Measurements from ENCODE around the gene SLC35E1.

SLC35E1 gene

DNA sequence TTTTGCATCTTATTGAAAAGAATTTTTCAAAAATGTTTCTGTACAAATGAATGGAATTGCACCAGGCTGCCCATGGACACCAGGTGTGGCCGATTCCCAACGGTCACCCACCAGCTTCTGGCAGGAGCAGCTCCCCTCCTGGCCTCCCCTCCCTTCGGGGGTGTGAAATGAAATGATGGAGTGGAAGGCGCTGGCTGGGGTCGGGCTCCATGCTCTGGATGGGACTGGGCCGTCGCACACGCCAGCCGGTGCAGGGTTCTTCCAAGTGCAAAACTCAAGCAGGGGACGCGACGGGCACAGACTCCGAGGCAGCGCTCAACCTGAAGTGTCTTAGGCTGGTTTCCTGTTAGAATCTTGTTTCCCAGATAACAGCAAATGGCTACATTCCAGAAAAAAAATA lies 54.2 kb downstream of the SLC35E1 start:
- no peaks in the 10 kb centered on the region for H3K4me1 ChIP-seq (ENCODE audit: low read length)
- TF ChIP-seq, protein P1, sequence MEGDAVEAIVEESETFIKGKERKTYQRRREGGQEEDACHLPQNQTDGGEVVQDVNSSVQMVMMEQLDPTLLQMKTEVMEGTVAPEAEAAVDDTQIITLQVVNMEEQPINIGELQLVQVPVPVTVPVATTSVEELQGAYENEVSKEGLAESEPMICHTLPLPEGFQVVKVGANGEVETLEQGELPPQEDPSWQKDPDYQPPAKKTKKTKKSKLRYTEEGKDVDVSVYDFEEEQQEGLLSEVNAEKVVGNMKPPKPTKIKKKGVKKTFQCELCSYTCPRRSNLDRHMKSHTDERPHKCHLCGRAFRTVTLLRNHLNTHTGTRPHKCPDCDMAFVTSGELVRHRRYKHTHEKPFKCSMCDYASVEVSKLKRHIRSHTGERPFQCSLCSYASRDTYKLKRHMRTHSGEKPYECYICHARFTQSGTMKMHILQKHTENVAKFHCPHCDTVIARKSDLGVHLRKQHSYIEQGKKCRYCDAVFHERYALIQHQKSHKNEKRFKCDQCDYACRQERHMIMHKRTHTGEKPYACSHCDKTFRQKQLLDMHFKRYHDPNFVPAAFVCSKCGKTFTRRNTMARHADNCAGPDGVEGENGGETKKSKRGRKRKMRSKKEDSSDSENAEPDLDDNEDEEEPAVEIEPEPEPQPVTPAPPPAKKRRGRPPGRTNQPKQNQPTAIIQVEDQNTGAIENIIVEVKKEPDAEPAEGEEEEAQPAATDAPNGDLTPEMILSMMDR (IDR thresholded peaks at IDR 0.05; ENCODE audit: low read length), result no peak
- no peak for TF ChIP-seq EZH2 (optimal IDR thresholded peaks at IDR 0.05; ENCODE audit: low read depth, low read length)
- no peak for TF ChIP-seq EZH2phosphoT487 (IDR thresholded peaks at IDR 0.05; ENCODE audit: low read length)
- no peak for DNase-seq

DNA sequence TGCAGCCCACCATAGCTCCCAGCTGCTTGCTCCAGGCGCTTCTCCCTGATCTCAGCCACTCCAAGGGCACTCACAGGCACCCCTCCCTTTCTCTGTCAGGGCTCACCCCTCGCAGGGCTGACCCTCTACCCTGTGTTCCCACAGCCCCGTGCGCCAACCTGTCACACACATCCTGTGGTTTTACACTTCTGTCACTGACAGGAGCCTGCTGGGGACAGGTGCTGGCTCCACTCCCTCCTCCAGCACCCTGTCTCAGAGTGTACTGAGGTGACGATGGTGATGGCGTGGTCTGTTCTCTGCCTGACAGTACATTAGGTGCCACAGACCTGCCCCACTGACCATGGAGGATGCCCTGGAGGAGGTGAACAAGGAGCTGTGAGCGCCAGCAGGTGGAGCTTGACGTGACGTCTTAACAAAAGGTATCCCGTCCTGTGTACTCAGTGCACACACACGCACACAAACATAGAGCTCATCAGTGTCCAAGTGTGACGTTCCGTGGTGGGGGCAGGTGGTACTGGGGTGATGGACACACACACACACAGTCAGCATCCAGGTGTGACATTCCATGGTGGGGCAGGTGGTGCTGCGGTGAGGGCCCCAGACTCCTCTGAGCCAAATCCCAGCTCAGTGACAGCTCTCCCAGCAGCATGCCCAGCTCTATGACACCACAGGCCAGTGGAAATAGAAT lies 55.1 kb downstream of the SLC35E1 start:
- no peaks in the 10 kb centered on the region for H4K20me1 ChIP-seq (ENCODE audit: insufficient read depth, low read length)
- H3K9ac ChIP-seq (ENCODE audit: low read length), result no peak overlapping the region
- TF ChIP-seq EZH2phosphoT487 (IDR thresholded peaks at IDR 0.05; ENCODE audit: low read length), result no peak
- TF ChIP-seq, protein P1 (IDR thresholded peaks at IDR 0.05; ENCODE audit: low read length), result no peak
- TF ChIP-seq EZH2 (optimal IDR thresholded peaks at IDR 0.05; ENCODE audit: low read depth, low read length), result no peak
- peaks cover 16% of the 10 kb centered on the region for H3K36me3 ChIP-seq (replicated peaks; ENCODE audit: insufficient read depth, low read length)
- no peak for DNase-seq
- no peaks in the 10 kb centered on the region for H3K9me2 ChIP-seq (replicated peaks; ENCODE audit: insufficient read depth, low read length)
- no peak overlapping the region for H3K4me3 ChIP-seq (ENCODE audit: low read length)
- H3F3A ChIP-seq (ENCODE audit: insufficient read depth, low read length), result no peaks in the 10 kb centered on the region
- no peaks in the 10 kb centered on the region for H3K9me3 ChIP-seq (replicated peaks; ENCODE audit: insufficient read depth, low read length)
- H3K4me1 ChIP-seq (ENCODE audit: low read length), result no peaks in the 10 kb centered on the region
- no peaks in the 10 kb centered on the region for H3K27me3 ChIP-seq (replicated peaks; ENCODE audit: insufficient read depth, low read length)
- H2AFZ ChIP-seq (ENCODE audit: low read length), result no peak overlapping the region
- no peak overlapping the region for H3K4me2 ChIP-seq (ENCODE audit: low read depth, low read length)
- no peak overlapping the region for H3K27ac ChIP-seq (ENCODE audit: low read length)
- H3K79me2 ChIP-seq (ENCODE audit: low read length), result no peaks in the 10 kb centered on the region

More for the DNA sequence above, 54.2 kb downstream of the SLC35E1 start:
- Histone ChIP-seq H3K9me2 (replicated peaks; ENCODE audit: insufficient read depth, low read length) (no peaks in the 10 kb centered on the region), H3K79me2 (ENCODE audit: low read length) (no peaks in the 10 kb centered on the region), H3K9ac (ENCODE audit: low read length) (no peak overlapping the region), H3F3A (ENCODE audit: insufficient read depth, low read length) (no peaks in the 10 kb centered on the region), H3K4me3 (ENCODE audit: low read length) (no peak overlapping the region), H2AFZ (ENCODE audit: low read length) (no peak overlapping the region), H3K4me2 (ENCODE audit: low read depth, low read length) (no peak overlapping the region), H3K9me3 (replicated peaks; ENCODE audit: insufficient read depth, low read length) (no peaks in the 10 kb centered on the region), H3K36me3 (replicated peaks; ENCODE audit: insufficient read depth, low read length) (peaks cover 20% of the 10 kb centered on the region), H4K20me1 (ENCODE audit: insufficient read depth, low read length) (no peaks in the 10 kb centered on the region), H3K27ac (ENCODE audit: low read length) (no peak overlapping the region), H3K27me3 (replicated peaks; ENCODE audit: insufficient read depth, low read length) (no peaks in the 10 kb centered on the region)

DNA sequence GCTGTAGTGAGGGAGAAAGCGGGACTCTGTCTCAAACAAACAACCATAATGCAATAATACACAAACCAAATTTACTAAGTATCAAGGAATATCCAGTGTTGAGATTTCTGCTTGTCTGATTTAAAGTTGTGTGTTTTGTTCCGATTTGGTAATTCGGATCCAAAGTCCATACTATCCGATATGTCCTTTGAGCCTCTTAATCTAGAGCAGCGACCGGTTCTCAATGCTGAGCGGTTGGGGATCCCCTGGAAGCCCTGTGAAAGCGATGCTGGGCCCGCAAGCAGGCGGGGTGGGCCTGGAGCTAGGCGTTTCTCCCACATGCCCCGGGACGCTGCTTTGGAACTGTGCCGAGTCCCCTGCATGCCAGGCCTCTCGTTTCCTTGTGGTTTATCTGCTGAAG lies 55.8 kb downstream of the SLC35E1 start:
- H2AFZ ChIP-seq (ENCODE audit: low read length), result no peak overlapping the region
- no peak overlapping the region for H3K4me3 ChIP-seq (ENCODE audit: low read length)
- no peak for DNase-seq
- H3K9me3 ChIP-seq (replicated peaks; ENCODE audit: insufficient read depth, low read length), result no peaks in the 10 kb centered on the region
- H3K79me2 ChIP-seq (ENCODE audit: low read length), result no peaks in the 10 kb centered on the region
- H3K9ac ChIP-seq (ENCODE audit: low read length), result no peak overlapping the region
- H4K20me1 ChIP-seq (ENCODE audit: insufficient read depth, low read length), result no peaks in the 10 kb centered on the region
- peaks cover 16% of the 10 kb centered on the region for H3K36me3 ChIP-seq (replicated peaks; ENCODE audit: insufficient read depth, low read length)
- H3K9me2 ChIP-seq (replicated peaks; ENCODE audit: insufficient read depth, low read length), result no peaks in the 10 kb centered on the region
- H3K4me2 ChIP-seq (ENCODE audit: low read depth, low read length), result no peak overlapping the region
- H3F3A ChIP-seq (ENCODE audit: insufficient read depth, low read length), result no peaks in the 10 kb centered on the region
- H3K27ac ChIP-seq (ENCODE audit: low read length), result no peak overlapping the region
- no peaks in the 10 kb centered on the region for H3K27me3 ChIP-seq (replicated peaks; ENCODE audit: insufficient read depth, low read length)
- no peak for TF ChIP-seq EZH2phosphoT487 (IDR thresholded peaks at IDR 0.05; ENCODE audit: low read length)
- TF ChIP-seq, protein P1 (IDR thresholded peaks at IDR 0.05; ENCODE audit: low read length), result no peak
- TF ChIP-seq EZH2 (optimal IDR thresholded peaks at IDR 0.05; ENCODE audit: low read depth, low read length), result no peak
- H3K4me1 ChIP-seq (ENCODE audit: low read length), result no peaks in the 10 kb centered on the region

All from MM.1S (cell line).